ENCODE data around the gene ATP6V1G3.

DNA sequence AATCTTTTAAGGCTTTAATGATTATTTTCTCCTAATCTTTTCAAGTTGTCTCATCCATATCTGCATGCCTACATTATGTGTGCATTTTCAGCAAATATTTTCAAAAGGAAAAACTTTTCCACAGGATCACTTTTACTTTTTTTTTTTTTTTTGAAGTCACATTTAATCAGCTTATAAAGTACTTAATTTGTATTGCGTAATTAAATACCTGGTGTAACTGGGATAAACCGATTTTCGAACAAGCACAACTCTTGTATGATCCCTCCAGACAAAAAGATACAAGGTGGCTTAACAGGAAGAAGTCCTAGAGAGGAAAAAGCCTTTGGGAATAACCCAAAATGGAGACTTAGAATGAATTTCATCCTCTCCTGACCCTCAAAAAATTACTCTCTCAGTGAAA, 1.3 kb upstream of the ATP6V1G3 start:
- TF ChIP-seq IRF1 (CRISPR knock-in tag; IDR thresholded peaks at IDR 0.05; ENCODE audit: borderline replicate concordance) (no peak), EZH2 (IDR thresholded peaks at IDR 0.05; ENCODE audit: borderline replicate concordance, low read depth, low read length) (no peak)
- TF ChIP-seq, protein P1, sequence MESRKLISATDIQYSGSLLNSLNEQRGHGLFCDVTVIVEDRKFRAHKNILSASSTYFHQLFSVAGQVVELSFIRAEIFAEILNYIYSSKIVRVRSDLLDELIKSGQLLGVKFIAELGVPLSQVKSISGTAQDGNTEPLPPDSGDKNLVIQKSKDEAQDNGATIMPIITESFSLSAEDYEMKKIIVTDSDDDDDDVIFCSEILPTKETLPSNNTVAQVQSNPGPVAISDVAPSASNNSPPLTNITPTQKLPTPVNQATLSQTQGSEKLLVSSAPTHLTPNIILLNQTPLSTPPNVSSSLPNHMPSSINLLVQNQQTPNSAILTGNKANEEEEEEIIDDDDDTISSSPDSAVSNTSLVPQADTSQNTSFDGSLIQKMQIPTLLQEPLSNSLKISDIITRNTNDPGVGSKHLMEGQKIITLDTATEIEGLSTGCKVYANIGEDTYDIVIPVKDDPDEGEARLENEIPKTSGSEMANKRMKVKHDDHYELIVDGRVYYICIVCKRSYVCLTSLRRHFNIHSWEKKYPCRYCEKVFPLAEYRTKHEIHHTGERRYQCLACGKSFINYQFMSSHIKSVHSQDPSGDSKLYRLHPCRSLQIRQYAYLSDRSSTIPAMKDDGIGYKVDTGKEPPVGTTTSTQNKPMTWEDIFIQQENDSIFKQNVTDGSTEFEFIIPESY (CRISPR knock-in tag; IDR thresholded peaks at IDR 0.05): no peak

Data from K562 (cell line).